Measurements from ENCODE around the gene ZBTB7C. TPM values are rescaled to one million over a fixed set of nuclear protein-coding genes. Genes with fewer than 3 reads are reported as not detected.

ZBTB7C gene
- total RNA-seq, 1 donor from 2014 or later = 0.11 TPM

DNA sequence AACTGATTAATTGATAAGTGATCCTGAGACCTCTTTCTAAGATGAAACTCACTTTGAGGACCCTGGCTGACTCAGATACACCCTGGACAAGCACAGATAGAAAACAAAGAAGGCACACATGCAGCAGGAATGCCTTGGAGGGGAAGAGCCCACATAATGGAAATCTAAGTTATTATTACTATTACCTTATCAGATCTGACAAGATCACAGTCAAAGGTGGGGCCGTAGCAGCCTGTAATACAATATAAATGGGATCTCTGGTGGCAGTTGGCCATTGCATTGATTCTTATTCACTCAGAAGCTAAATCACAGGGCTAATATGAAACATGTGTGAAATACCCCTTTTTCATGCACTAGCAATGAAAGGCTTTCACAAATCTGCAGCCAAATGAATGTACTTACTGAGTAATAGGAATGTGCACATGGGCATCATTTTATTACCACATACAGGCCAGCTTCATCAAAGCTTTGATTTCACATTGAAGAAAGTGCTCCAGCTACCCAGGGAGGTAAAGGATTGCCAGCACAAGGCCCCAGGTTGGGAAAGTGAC lies 84.0 kb downstream of the ZBTB7C start:
- peaks cover 4% of the 10 kb centered on the region for H3K27me3 Mint-ChIP-seq (ENCODE audit: unreplicated experiment)
- no peak overlapping the region for H3K27ac Mint-ChIP-seq (ENCODE audit: unreplicated experiment)
- TF ChIP-seq, protein P1, sequence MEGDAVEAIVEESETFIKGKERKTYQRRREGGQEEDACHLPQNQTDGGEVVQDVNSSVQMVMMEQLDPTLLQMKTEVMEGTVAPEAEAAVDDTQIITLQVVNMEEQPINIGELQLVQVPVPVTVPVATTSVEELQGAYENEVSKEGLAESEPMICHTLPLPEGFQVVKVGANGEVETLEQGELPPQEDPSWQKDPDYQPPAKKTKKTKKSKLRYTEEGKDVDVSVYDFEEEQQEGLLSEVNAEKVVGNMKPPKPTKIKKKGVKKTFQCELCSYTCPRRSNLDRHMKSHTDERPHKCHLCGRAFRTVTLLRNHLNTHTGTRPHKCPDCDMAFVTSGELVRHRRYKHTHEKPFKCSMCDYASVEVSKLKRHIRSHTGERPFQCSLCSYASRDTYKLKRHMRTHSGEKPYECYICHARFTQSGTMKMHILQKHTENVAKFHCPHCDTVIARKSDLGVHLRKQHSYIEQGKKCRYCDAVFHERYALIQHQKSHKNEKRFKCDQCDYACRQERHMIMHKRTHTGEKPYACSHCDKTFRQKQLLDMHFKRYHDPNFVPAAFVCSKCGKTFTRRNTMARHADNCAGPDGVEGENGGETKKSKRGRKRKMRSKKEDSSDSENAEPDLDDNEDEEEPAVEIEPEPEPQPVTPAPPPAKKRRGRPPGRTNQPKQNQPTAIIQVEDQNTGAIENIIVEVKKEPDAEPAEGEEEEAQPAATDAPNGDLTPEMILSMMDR (IDR thresholded peaks at IDR 0.05) = no peak
- H3K9me3 Mint-ChIP-seq (ENCODE audit: unreplicated experiment) = no peaks in the 10 kb centered on the region
- H3K36me3 Mint-ChIP-seq (ENCODE audit: unreplicated experiment) = no peaks in the 10 kb centered on the region
- DNase-seq (ENCODE audit: extremely low spot score, unreplicated experiment) = no peak
- peaks cover 17% of the 10 kb centered on the region for H3K4me1 Mint-ChIP-seq (ENCODE audit: unreplicated experiment)
- no peak overlapping the region for H3K4me3 Mint-ChIP-seq (ENCODE audit: unreplicated experiment)

- peaks cover 4% of the 10 kb centered on the region for H3K27me3 Mint-ChIP-seq (ENCODE audit: unreplicated experiment)
- no peaks in the 10 kb centered on the region for H3K9me3 Mint-ChIP-seq (ENCODE audit: unreplicated experiment)
- peaks cover 22% of the 10 kb centered on the region for H3K4me1 Mint-ChIP-seq (ENCODE audit: unreplicated experiment)
- no peaks in the 10 kb centered on the region for H3K36me3 Mint-ChIP-seq (ENCODE audit: unreplicated experiment)
- no peak overlapping the region for H3K4me3 Mint-ChIP-seq (ENCODE audit: unreplicated experiment)
- TF ChIP-seq, protein P1 (IDR thresholded peaks at IDR 0.05) = no peak
- no peak for DNase-seq (ENCODE audit: extremely low spot score, unreplicated experiment)
- H3K27ac Mint-ChIP-seq (ENCODE audit: unreplicated experiment) = no peak overlapping the region
Observed at GRCh38 chr18:48324651-48325050, 84.5 kb downstream of the ZBTB7C start.

GRCh38 chr18:48323151-48323550 lies 86.0 kb downstream of the ZBTB7C start:
- Mint-ChIP-seq H3K4me3 (ENCODE audit: unreplicated experiment) (no peak overlapping the region), H3K27ac (ENCODE audit: unreplicated experiment) (no peak overlapping the region), H3K4me1 (ENCODE audit: unreplicated experiment) (peaks cover 18% of the 10 kb centered on the region), H3K36me3 (ENCODE audit: unreplicated experiment) (no peaks in the 10 kb centered on the region), H3K9me3 (ENCODE audit: unreplicated experiment) (no peaks in the 10 kb centered on the region), H3K27me3 (ENCODE audit: unreplicated experiment) (peaks cover 4% of the 10 kb centered on the region)
- TF ChIP-seq, protein P1 (IDR thresholded peaks at IDR 0.05) = no peak
- no peak for DNase-seq (ENCODE audit: extremely low spot score, unreplicated experiment)

- Mint-ChIP-seq H3K36me3 (ENCODE audit: unreplicated experiment) (no peaks in the 10 kb centered on the region), H3K27ac (ENCODE audit: unreplicated experiment) (no peak overlapping the region), H3K27me3 (ENCODE audit: unreplicated experiment) (peaks cover 6% of the 10 kb centered on the region), H3K4me3 (ENCODE audit: unreplicated experiment) (no peak overlapping the region), H3K4me1 (ENCODE audit: unreplicated experiment) (peaks cover 13% of the 10 kb centered on the region), H3K9me3 (ENCODE audit: unreplicated experiment) (no peaks in the 10 kb centered on the region)
- TF ChIP-seq, protein P1 (IDR thresholded peaks at IDR 0.05) = no peak
- DNase-seq (ENCODE audit: extremely low spot score, unreplicated experiment) = no peak
Observed at GRCh38 chr18:48321536-48321935, 87.6 kb downstream of the ZBTB7C start.

DNA sequence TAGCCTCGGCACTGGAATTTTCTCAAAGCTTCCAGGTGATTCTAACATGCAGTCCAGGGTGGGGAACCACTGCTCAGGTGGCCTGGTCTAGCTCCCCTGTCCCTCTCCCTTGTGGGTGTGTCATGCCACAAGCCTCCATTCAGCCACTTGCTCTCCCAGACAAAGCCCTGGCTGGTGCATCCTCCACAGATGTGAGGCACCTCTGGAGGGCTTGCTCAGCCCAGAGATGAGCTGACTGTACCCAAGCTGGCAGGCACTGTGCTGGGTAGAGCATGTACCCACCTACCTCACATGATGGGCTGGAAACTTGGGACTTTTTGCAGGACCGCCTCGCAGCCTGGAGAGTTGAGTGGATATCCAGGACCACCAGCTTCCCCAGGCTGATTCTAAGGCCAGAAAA lies 88.1 kb downstream of the ZBTB7C start:
- H3K4me3 Mint-ChIP-seq (ENCODE audit: unreplicated experiment) = no peak overlapping the region
- peaks cover 6% of the 10 kb centered on the region for H3K27me3 Mint-ChIP-seq (ENCODE audit: unreplicated experiment)
- H3K4me1 Mint-ChIP-seq (ENCODE audit: unreplicated experiment) = peaks cover 12% of the 10 kb centered on the region
- DNase-seq (ENCODE audit: extremely low spot score, unreplicated experiment) = no peak
- no peaks in the 10 kb centered on the region for H3K36me3 Mint-ChIP-seq (ENCODE audit: unreplicated experiment)
- no peak overlapping the region for H3K27ac Mint-ChIP-seq (ENCODE audit: unreplicated experiment)
- TF ChIP-seq, protein P1 (IDR thresholded peaks at IDR 0.05) = no peak
- H3K9me3 Mint-ChIP-seq (ENCODE audit: unreplicated experiment) = no peaks in the 10 kb centered on the region

Data from osteocyte (in vitro differentiated cells).